DND-41 (cell line): ENCODE data around the gene VPS52.
A peak's percentile ranks its signal among the peaks of the same experiment; 100 is the strongest.

Source experiments
- ATAC-seq: fragments of 200-7000 bp; cut with Tn5 transposase; 3 replicates; pipeline ENCODE4 v1.9.1; 2021; ENCODE audit warnings: low read depth; ENCODE audit not compliant: insufficient read depth
- DNase-seq: peaks from one replicate; pipeline ENCODE4 v3.0.0-alpha.2; 2020
- H2AFZ ChIP-seq: 2 replicates; pipeline ENCODE4 v1.6.0; 2012; ENCODE audit warnings: low read depth, low read length
- H3K27ac ChIP-seq: 2 replicates; pipeline ENCODE4 v1.5.1; 2012; ENCODE audit warnings: low read length, inconsistent platforms
- H3K27me3 ChIP-seq: fragments of 200-600 bp; sonication (generic); 2 replicates; pipeline ENCODE4 v1.6.0; 2012; ENCODE audit warnings: low read length, mild to moderate bottlenecking, inconsistent platforms; ENCODE audit not compliant: insufficient read depth, poor library complexity
- H3K36me3 ChIP-seq: 2 replicates; pipeline ENCODE4 v1.5.1; 2012; ENCODE audit warnings: low read length, inconsistent platforms; ENCODE audit not compliant: insufficient read depth
- H3K4me1 ChIP-seq: 2 replicates; pipeline ENCODE4 v1.5.1; 2012; ENCODE audit warnings: mild to moderate bottlenecking, low read length; ENCODE audit not compliant: insufficient read depth
- H3K4me2 ChIP-seq: 2 replicates; pipeline ENCODE4 v1.6.0; 2012; ENCODE audit warnings: mild to moderate bottlenecking, moderate library complexity, low read length, inconsistent platforms; ENCODE audit not compliant: insufficient read depth
- H3K4me3 ChIP-seq, 2 experiments: fragments of 200-600 bp in 1 of 2; shearing (Covaris generic) in 1 of 2; 2 replicates each; pipeline ENCODE4 v1.5.1; 2012 to 2016; ENCODE audit warnings: inconsistent platforms in 2 of 2, low read length in 2 of 2, mild to moderate bottlenecking in 2 of 2, low read depth in 1 of 2, moderate library complexity in 1 of 2
- H3K79me2 ChIP-seq: 2 replicates; pipeline ENCODE4 v1.6.0; 2012; ENCODE audit warnings: low read length, inconsistent platforms; ENCODE audit not compliant: insufficient read depth
- H3K9ac ChIP-seq: 2 replicates; pipeline ENCODE4 v1.6.0; 2012; ENCODE audit warnings: low read depth, mild to moderate bottlenecking, inconsistent platforms, low read length, moderate library complexity
- H3K9me3 ChIP-seq: 2 replicates; pipeline ENCODE4 v1.5.1; 2012; ENCODE audit warnings: low read length, moderate library complexity, mild to moderate bottlenecking, inconsistent platforms; ENCODE audit not compliant: insufficient read depth, severe bottlenecking
- H4K20me1 ChIP-seq: 2 replicates; pipeline ENCODE4 v1.6.0; 2012; ENCODE audit warnings: low read length; ENCODE audit not compliant: insufficient read depth
- CTCF ChIP-seq: IDR thresholded peaks from 2 replicates; pipeline ENCODE4 v1.5.1; 2012; ENCODE audit warnings: borderline replicate concordance, low read length, moderate library complexity, mild to moderate bottlenecking; ENCODE audit not compliant: poor library complexity, severe bottlenecking; ENCODE audit errors: extremely low read depth
- EZH2 ChIP-seq: IDR thresholded peaks from 3 replicates; pipeline ENCODE4 v1.6.1; 2012; ENCODE audit warnings: borderline replicate concordance, low read depth, mild to moderate bottlenecking, moderate library complexity, low read length, inconsistent platforms; ENCODE audit not compliant: severe bottlenecking

Gene VPS52

GRCh38 chr6:33273129-33273923 is 1.6 kb upstream of the VPS52 start:
- TF ChIP-seq EZH2, result no peak
- no peak for TF ChIP-seq CTCF
- Histone ChIP-seq H2AFZ (no peak overlapping the region), H3K4me3 (peak overlapping the region; percentile 53 to 61; a peak in 3 of 4 replicates), H3K27ac (peak overlapping the region; percentile 83), H3K4me1 (peaks cover 82% of the 10 kb centered on the region), H3K4me2 (peak overlapping the region; percentile 78), H3K79me2 (peaks cover 76% of the 10 kb centered on the region), H3K36me3 (peaks cover 72% of the 10 kb centered on the region), H3K27me3 (no peaks in the 10 kb centered on the region), H3K9me3 (no peaks in the 10 kb centered on the region), H3K9ac (peak overlapping the region; percentile 85), H4K20me1 (peaks cover 37% of the 10 kb centered on the region)
- no peak for DNase-seq
- ATAC-seq, result no peak

GRCh38 chr6:33272275-33273128 is 826 bp upstream of the VPS52 start:
- H3K4me1 ChIP-seq, result peaks cover 74% of the 10 kb centered on the region

GRCh38 chr6:33271117-33271467 is 584 bp downstream of the VPS52 start:
- TF ChIP-seq EZH2 (no peak), CTCF (peak; percentile 13)
- Histone ChIP-seq H2AFZ (peak overlapping the region; percentile 82), H3K9ac (peak overlapping the region; percentile 85), H3K79me2 (peaks cover 72% of the 10 kb centered on the region), H3K27me3 (no peaks in the 10 kb centered on the region), H3K9me3 (no peaks in the 10 kb centered on the region), H4K20me1 (peaks cover 35% of the 10 kb centered on the region), H3K4me3 (peak overlapping the region; percentile 53 to 61), H3K27ac (peak overlapping the region; percentile 97), H3K4me1 (peaks cover 61% of the 10 kb centered on the region), H3K36me3 (peaks cover 82% of the 10 kb centered on the region), H3K4me2 (peak overlapping the region; percentile 79)
- ATAC-seq, result peak; percentile 11; the same call in 1 of the 3 replicates
- no peak for DNase-seq

More at GRCh38 chr6:33272275-33273128, 826 bp upstream of the VPS52 start:
- Histone ChIP-seq H3K79me2 (peaks cover 77% of the 10 kb centered on the region), H4K20me1 (peaks cover 36% of the 10 kb centered on the region), H3K9ac (peak overlapping the region; percentile 85), H3K9me3 (no peaks in the 10 kb centered on the region), H3K27me3 (no peaks in the 10 kb centered on the region), H3K4me3 (peak overlapping the region; percentile 53 to 61), H3K36me3 (peaks cover 75% of the 10 kb centered on the region), H2AFZ (peak overlapping the region; percentile 72), H3K4me2 (peak overlapping the region; percentile 78), H3K27ac (peak overlapping the region; percentile 83)
- TF ChIP-seq CTCF, result no peak
- TF ChIP-seq EZH2, result no peak
- DNase-seq (no peak), ATAC-seq (peak; percentile 9)
